ENCODE results near the gene RTN1.

Gene RTN1

GRCh38 chr14:59777006-59777579 is 93.5 kb downstream of the RTN1 start:
- no peak overlapping the region for H3K4me2 ChIP-seq (ENCODE audit: low read length)
- no peaks in the 10 kb centered on the region for H3K36me3 ChIP-seq (ENCODE audit: insufficient read depth, low read length)

GRCh38 chr14:59776468-59776867 is 94.1 kb downstream of the RTN1 start:
- Histone ChIP-seq H4K20me1 (ENCODE audit: insufficient read depth, low read length) (no peaks in the 10 kb centered on the region), H3K36me3 (ENCODE audit: insufficient read depth, low read length) (no peaks in the 10 kb centered on the region), H3K79me2 (ENCODE audit: insufficient read depth, low read length) (no peaks in the 10 kb centered on the region), H3K27me3 (ENCODE audit: insufficient read depth, low read length) (no peaks in the 10 kb centered on the region), H3K4me3 (ENCODE audit: low read depth, low read length, poor library complexity, severe bottlenecking) (no peak overlapping the region), H3K4me2 (ENCODE audit: low read length) (no peak overlapping the region), H3K27ac (ENCODE audit: low read depth, low read length, poor library complexity, severe bottlenecking) (no peak overlapping the region), H3K9ac (ENCODE audit: low read length) (no peak overlapping the region), H3K9me2 (ENCODE audit: low read depth, low read length) (no peaks in the 10 kb centered on the region), H3F3A (ENCODE audit: insufficient read depth, low read length) (no peaks in the 10 kb centered on the region), H3K4me1 (ENCODE audit: insufficient read depth, low read length, severe bottlenecking) (no peaks in the 10 kb centered on the region), H2AFZ (ENCODE audit: low read length) (no peak overlapping the region), H3K9me3 (ENCODE audit: low read length) (no peaks in the 10 kb centered on the region)
- no peak for TF ChIP-seq EZH2 (IDR thresholded peaks at IDR 0.05; ENCODE audit: borderline replicate concordance, low read length)
- no peak for TF ChIP-seq CTCF (IDR thresholded peaks at IDR 0.05; ENCODE audit: low read length)

More at GRCh38 chr14:59777006-59777579, 93.5 kb downstream of the RTN1 start:
- Histone ChIP-seq H3K4me3 (ENCODE audit: low read depth, low read length, poor library complexity, severe bottlenecking) (no peak overlapping the region), H3K9me2 (ENCODE audit: low read depth, low read length) (no peaks in the 10 kb centered on the region), H3K27ac (ENCODE audit: low read depth, low read length, poor library complexity, severe bottlenecking) (no peak overlapping the region), H3K79me2 (ENCODE audit: insufficient read depth, low read length) (no peaks in the 10 kb centered on the region), H2AFZ (ENCODE audit: low read length) (no peak overlapping the region), H3K4me1 (ENCODE audit: insufficient read depth, low read length, severe bottlenecking) (no peaks in the 10 kb centered on the region), H3K9me3 (ENCODE audit: low read length) (no peaks in the 10 kb centered on the region), H4K20me1 (ENCODE audit: insufficient read depth, low read length) (no peaks in the 10 kb centered on the region), H3K9ac (ENCODE audit: low read length) (no peak overlapping the region), H3F3A (ENCODE audit: insufficient read depth, low read length) (no peaks in the 10 kb centered on the region), H3K27me3 (ENCODE audit: insufficient read depth, low read length) (no peaks in the 10 kb centered on the region)
- TF ChIP-seq CTCF (IDR thresholded peaks at IDR 0.05; ENCODE audit: low read length): no peak
- no peak for TF ChIP-seq EZH2 (IDR thresholded peaks at IDR 0.05; ENCODE audit: borderline replicate concordance, low read length)

GRCh38 chr14:59772233-59772632 is 98.3 kb downstream of the RTN1 start:
- Histone ChIP-seq H3K79me2 (ENCODE audit: insufficient read depth, low read length) (no peaks in the 10 kb centered on the region), H3K27me3 (ENCODE audit: insufficient read depth, low read length) (no peaks in the 10 kb centered on the region), H3K4me1 (ENCODE audit: insufficient read depth, low read length, severe bottlenecking) (no peaks in the 10 kb centered on the region), H3K9ac (ENCODE audit: low read length) (no peak overlapping the region), H2AFZ (ENCODE audit: low read length) (no peak overlapping the region), H3K36me3 (ENCODE audit: insufficient read depth, low read length) (no peaks in the 10 kb centered on the region), H3F3A (ENCODE audit: insufficient read depth, low read length) (no peaks in the 10 kb centered on the region), H3K4me3 (ENCODE audit: low read depth, low read length, poor library complexity, severe bottlenecking) (no peak overlapping the region), H3K9me2 (ENCODE audit: low read depth, low read length) (no peaks in the 10 kb centered on the region), H4K20me1 (ENCODE audit: insufficient read depth, low read length) (no peaks in the 10 kb centered on the region), H3K9me3 (ENCODE audit: low read length) (no peaks in the 10 kb centered on the region), H3K27ac (ENCODE audit: low read depth, low read length, poor library complexity, severe bottlenecking) (no peak overlapping the region), H3K4me2 (ENCODE audit: low read length) (no peak overlapping the region)
- TF ChIP-seq CTCF (IDR thresholded peaks at IDR 0.05; ENCODE audit: low read length): no peak
- TF ChIP-seq EZH2 (IDR thresholded peaks at IDR 0.05; ENCODE audit: borderline replicate concordance, low read length): no peak

Measured in OCI-LY1 (cell line).